GM12801 (cell line): ENCODE measurements around the gene RASGRP3.

ENCODE experiments used
- TF ChIP-seq, protein P1 (sequence below): IDR thresholded peaks from one replicate; pipeline ENCODE4 v1.5.1; 2011; ENCODE audit warnings: control low read depth; ENCODE audit not compliant: insufficient read length; ENCODE audit errors: extremely low read depth

The RASGRP3 gene

GRCh38 chr2:33588232-33588631, 111.8 kb downstream of the RASGRP3 start:
- TF ChIP-seq, protein P1, sequence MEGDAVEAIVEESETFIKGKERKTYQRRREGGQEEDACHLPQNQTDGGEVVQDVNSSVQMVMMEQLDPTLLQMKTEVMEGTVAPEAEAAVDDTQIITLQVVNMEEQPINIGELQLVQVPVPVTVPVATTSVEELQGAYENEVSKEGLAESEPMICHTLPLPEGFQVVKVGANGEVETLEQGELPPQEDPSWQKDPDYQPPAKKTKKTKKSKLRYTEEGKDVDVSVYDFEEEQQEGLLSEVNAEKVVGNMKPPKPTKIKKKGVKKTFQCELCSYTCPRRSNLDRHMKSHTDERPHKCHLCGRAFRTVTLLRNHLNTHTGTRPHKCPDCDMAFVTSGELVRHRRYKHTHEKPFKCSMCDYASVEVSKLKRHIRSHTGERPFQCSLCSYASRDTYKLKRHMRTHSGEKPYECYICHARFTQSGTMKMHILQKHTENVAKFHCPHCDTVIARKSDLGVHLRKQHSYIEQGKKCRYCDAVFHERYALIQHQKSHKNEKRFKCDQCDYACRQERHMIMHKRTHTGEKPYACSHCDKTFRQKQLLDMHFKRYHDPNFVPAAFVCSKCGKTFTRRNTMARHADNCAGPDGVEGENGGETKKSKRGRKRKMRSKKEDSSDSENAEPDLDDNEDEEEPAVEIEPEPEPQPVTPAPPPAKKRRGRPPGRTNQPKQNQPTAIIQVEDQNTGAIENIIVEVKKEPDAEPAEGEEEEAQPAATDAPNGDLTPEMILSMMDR: no peak

- TF ChIP-seq, protein P1: no peak
Measured at GRCh38 chr2:33589444-33589843, 113.0 kb downstream of the RASGRP3 start.

DNA sequence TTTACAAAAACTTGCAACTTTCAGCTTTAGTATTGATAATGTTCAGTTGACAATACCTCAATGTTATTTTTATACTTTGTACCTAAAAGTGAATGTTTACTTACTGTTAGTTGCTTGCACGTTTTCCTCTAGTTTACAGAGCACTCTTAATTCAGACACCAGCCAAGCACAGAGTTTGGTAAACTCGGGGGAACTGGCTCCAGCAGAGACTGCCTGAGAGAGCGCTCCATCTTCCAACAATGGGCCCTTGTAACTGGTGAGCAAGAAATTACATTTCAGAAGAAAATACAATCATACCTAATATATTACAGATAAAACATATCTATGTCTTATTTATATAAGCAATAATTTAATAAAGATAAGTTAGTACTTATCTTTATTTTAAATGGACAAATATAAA, 118.9 kb downstream of the RASGRP3 start:
- TF ChIP-seq, protein P1: no peak

DNA sequence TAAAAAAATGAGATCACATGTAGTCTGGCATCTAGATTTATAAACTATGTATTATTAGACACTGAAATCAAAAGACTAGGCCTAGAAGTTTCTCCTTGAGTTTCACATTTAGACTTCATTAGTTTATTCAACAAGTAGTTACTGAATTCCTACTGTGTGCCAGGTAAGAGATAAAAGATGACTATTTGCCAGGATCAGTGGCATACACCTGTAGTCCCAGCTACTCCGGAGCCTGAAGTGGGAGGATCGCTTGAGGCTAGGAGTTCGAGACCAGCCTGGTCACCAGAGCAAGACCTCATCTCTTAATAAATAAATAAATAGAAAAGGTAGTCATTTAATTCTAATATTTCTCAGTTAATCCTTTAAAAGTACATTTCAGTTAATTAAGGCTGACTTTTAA, 120.6 kb downstream of the RASGRP3 start:
- TF ChIP-seq, protein P1: no peak

DNA sequence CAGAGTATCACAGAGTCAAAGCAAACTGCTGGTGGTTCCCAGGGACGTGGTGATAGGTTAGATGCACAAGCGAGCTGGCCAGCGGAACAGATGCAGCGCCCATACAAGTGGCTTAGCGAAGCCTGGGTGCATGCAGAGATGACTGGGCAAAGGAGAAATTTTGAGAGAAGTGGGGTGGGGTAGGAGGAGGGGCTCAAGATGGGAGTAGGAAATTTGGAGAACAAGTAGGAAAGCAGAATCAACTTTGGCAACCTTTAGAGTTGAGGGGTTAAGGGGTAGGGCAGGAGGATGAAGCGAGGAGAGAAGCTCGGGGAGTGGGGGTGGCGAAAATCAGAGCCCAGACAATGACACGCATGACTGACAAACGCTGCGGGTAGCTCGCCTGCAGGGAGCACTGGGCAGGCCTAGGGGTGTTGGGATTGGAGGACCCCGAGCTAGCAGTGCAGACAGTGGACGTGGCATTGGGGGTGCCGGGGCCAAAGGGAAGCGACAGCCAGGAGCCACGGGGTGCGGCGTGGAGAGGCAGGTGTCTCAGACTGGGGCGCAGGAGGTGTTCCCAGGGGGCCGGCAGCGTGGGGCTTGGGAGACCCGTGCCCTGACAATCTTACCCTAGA, 122.2 kb downstream of the RASGRP3 start:
- TF ChIP-seq, protein P1: no peak

GRCh38 chr2:33599175-33599942, 122.9 kb downstream of the RASGRP3 start, which contains the start of gene FAM98A:
FAM98A (minus strand) TSS chr2:33599299; CDS start chr2:33599221, 78 bp downstream.
- TF ChIP-seq, protein P1: no peak

GRCh38 chr2:33599943-33600192, 123.4 kb downstream of the RASGRP3 start:
- TF ChIP-seq, protein P1: no peak
